A673 (cell line): ENCODE data around the gene PIGN. TPM values are rescaled to one million over a fixed set of nuclear protein-coding genes. Genes with fewer than 3 reads are reported as not detected.

ENCODE experiments used
- BruUV-seq: library from RNA; stranded (reverse); fragments of 400-500 nt; replicated peaks from 2 replicates; lab custom pipeline; 2021; lab: Mats Ljungman, UMichigan
- CTCF ChIA-PET: fragments of 300-600 bp; sonication (Branson Sonifier 250); formaldehyde crosslinking; loops from one replicate; lab custom pipeline; 2022; ENCODE audit warnings: antibody characterized with exemption; lab: Charles Lee
- POLR2A ChIA-PET: fragments of 300-600 bp; sonication (Branson Sonifier 250); formaldehyde crosslinking; loops from one replicate; lab custom pipeline; 2022; ENCODE audit warnings: antibody characterized with exemption; ENCODE audit not compliant: low non-redundant PET; lab: Charles Lee
- DNase-seq: peaks from one replicate; pipeline ENCODE4 v3.0.0-alpha.2; 2015; ENCODE audit warnings: low spot score
- H3K27ac ChIP-seq: fragments of 200-600 bp; sonication (generic); 2 replicates; pipeline ENCODE4 v1.5.1; 2016; ENCODE audit warnings: mixed run types, low read depth, mild to moderate bottlenecking, mixed read lengths, antibody characterized with exemption, low read length; ENCODE audit not compliant: poor library complexity, severe bottlenecking
- H3K27me3 ChIP-seq: fragments of 200-600 bp; sonication (generic); replicated peaks from 2 replicates; pipeline ENCODE4 v1.6.1; 2017; ENCODE audit warnings: mixed run types, low read depth, mild to moderate bottlenecking, mixed read lengths, antibody characterized with exemption, low read length; ENCODE audit not compliant: insufficient read depth, poor library complexity
- H3K36me3 ChIP-seq: fragments of 200-600 bp; sonication (generic); 2 replicates; pipeline ENCODE4 v1.6.1; 2016; ENCODE audit warnings: mixed run types, mild to moderate bottlenecking, mixed read lengths, antibody characterized with exemption, low read length; ENCODE audit not compliant: insufficient read depth, poor library complexity, severe bottlenecking
- H3K4me1 ChIP-seq: fragments of 200-600 bp; sonication (generic); 2 replicates; pipeline ENCODE4 v1.6.1; 2017; ENCODE audit warnings: mixed run types, mild to moderate bottlenecking, mixed read lengths, antibody characterized with exemption, low read length; ENCODE audit not compliant: insufficient read depth, poor library complexity, severe bottlenecking
- H3K4me3 ChIP-seq: fragments of 200-600 bp; sonication (generic); 2 replicates; pipeline ENCODE4 v1.5.1; 2016; ENCODE audit warnings: low read depth, mixed run types, mild to moderate bottlenecking, mixed read lengths, low read length; ENCODE audit not compliant: poor library complexity, severe bottlenecking
- H3K9me3 ChIP-seq: fragments of 200-600 bp; sonication (generic); 2 replicates; pipeline ENCODE4 v1.6.1; 2016; ENCODE audit warnings: mixed run types, low read depth, mild to moderate bottlenecking, mixed read lengths, antibody characterized with exemption, low read length; ENCODE audit not compliant: poor library complexity, severe bottlenecking
- CTCF ChIP-seq: fragments of 300-800, 200-600 bp; sonication (generic); conservative IDR thresholded peaks from 2 replicates; pipeline ENCODE4 v1.5.1; 2017; ENCODE audit warnings: low read depth, mild to moderate bottlenecking, antibody characterized with exemption, low read length, moderate library complexity, mixed read lengths
- EZH2 ChIP-seq: fragments of 200-600 bp; sonication (generic); IDR thresholded peaks from 2 replicates; pipeline ENCODE4 v1.6.1; 2017; ENCODE audit warnings: borderline replicate concordance, low read depth, mild to moderate bottlenecking, mixed read lengths, antibody characterized with exemption, low read length; ENCODE audit not compliant: poor library complexity, severe bottlenecking
- intact Hi-C: fragments of 100-400 bp; cut with micrococcal nuclease; formaldehyde crosslinking; loops from one replicate; pipeline ENCODE4 v1.10.0; 2022; ENCODE audit not compliant: unreplicated experiment
- total RNA-seq: library from RNA; stranded (reverse); gene quantifications from 2 replicates; pipeline ENCODE4 v1.2.3, GENCODE V29; 2021

The PIGN gene
- total RNA-seq, 1 experiment from 2014 or later = 23.8 TPM

GRCh38 chr18:62164310-62164709 lies 22.5 kb downstream of the PIGN start:
- DNase-seq = no peak
- no peaks in the 10 kb centered on the region for H3K9me3 ChIP-seq
- no peaks in the 10 kb centered on the region for H3K27me3 ChIP-seq
- H3K4me3 ChIP-seq = no peak overlapping the region
- no peaks in the 10 kb centered on the region for H3K4me1 ChIP-seq
- BruUV-seq = no TSS peak
- no peaks in the 10 kb centered on the region for H3K36me3 ChIP-seq
- no peak for TF ChIP-seq EZH2
- TF ChIP-seq CTCF = no peak
- H3K27ac ChIP-seq = no peak overlapping the region
- intact Hi-C loops = no loop called here
- ChIA-PET CTCF (no interaction called here), POLR2A (no interaction called here)

GRCh38 chr18:62157843-62158242 lies 29.0 kb downstream of the PIGN start:
- POLR2A ChIA-PET = no interaction called here
- CTCF ChIA-PET = no interaction called here
- no peaks in the 10 kb centered on the region for H3K27me3 ChIP-seq
- H3K27ac ChIP-seq = no peak overlapping the region
- BruUV-seq = no TSS peak
- H3K4me3 ChIP-seq = no peak overlapping the region
- intact Hi-C loops = no loop called here
- no peak for TF ChIP-seq CTCF
- TF ChIP-seq EZH2 = no peak
- H3K36me3 ChIP-seq = no peaks in the 10 kb centered on the region
- H3K4me1 ChIP-seq = no peaks in the 10 kb centered on the region
- DNase-seq = no peak
- H3K9me3 ChIP-seq = no peaks in the 10 kb centered on the region

- intact Hi-C loops = no loop called here
- Histone ChIP-seq H3K4me1 (no peaks in the 10 kb centered on the region), H3K27ac (no peak overlapping the region), H3K36me3 (no peaks in the 10 kb centered on the region), H3K9me3 (no peaks in the 10 kb centered on the region), H3K4me3 (no peak overlapping the region), H3K27me3 (no peaks in the 10 kb centered on the region)
- CTCF ChIA-PET = no interaction called here
- DNase-seq = no peak
- no TSS peak for BruUV-seq
- TF ChIP-seq CTCF = no peak
- no peak for TF ChIP-seq EZH2
- POLR2A ChIA-PET = no interaction called here
These were observed 34.0 kb downstream of the PIGN start for GRCh38 chr18:62152844-62153243.
